ENCODE results near the gene PGLYRP3. TPM values are rescaled to one million over a fixed set of nuclear protein-coding genes. Genes with fewer than 3 reads are reported as not detected.
"Not testable (repeated sequence)": the region's sequence is repeated elsewhere in the genome, so short reads cannot be mapped to it uniquely, and the experiment has no call there.

Gene PGLYRP3
- total RNA-seq, 1 donor from 2014 or later, result not detected

DNA sequence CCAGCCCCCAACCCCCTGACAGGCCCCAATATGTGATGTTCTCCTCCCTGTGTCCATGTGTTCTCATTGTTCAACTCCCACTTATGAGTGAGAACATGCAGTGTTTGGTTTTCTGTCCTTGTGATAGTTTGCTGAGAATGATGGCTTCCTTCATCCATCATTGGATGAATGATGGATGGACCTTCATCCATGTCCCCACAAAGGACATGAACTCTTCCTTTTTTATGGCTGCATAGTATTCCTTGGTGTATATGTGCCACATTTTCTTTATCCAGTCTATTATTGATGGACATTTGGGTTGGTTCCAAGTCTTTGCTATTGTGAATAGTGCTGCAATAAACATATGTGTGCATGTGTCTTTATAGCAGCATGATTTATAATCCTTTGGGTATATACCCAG lies 1.6 kb upstream of the PGLYRP3 start:
- DNase-seq (ENCODE audit: low spot score), result not testable (repeated sequence)

DNA sequence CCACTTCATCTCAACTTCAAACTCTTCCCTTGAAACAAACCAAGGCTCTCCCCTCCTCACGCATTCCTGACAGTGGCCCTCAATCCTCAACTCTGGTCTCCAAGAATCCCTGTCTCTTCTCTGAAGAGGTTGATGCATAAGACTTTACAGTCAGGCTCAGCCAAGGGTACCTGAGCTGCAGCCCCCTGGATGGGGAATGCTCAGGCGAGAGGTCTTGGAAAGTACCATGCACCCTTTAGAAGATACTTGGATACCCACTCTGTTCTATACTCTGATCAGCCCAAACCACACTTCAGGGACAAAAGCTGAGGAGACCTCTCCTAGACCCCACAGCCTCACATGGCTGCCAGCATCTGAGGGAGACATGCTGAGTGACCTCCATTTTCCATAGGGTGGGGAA lies 536 bp upstream of the PGLYRP3 start:
- no peak for DNase-seq (ENCODE audit: low spot score)

DNA sequence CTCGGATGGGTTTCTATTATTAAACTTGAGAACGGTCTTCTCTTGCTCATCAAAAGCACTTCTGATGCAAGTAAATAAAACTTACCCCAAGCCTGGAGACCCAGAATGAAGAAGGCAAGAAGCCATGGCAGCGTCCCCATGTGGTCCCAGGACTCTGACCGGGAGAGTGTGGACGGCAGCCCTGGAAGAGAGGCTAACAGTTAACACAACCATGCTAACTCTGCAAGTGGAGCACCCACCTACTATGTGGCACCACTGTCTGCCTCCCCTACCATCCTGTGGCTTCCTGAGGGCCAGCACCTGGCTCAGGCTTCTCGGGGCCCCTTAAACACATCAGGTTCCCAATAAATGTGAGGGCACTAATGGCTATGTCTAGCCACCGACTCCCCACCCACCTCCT lies 2.2 kb downstream of the PGLYRP3 start:
- DNase-seq (ENCODE audit: low spot score), result no peak

DNA sequence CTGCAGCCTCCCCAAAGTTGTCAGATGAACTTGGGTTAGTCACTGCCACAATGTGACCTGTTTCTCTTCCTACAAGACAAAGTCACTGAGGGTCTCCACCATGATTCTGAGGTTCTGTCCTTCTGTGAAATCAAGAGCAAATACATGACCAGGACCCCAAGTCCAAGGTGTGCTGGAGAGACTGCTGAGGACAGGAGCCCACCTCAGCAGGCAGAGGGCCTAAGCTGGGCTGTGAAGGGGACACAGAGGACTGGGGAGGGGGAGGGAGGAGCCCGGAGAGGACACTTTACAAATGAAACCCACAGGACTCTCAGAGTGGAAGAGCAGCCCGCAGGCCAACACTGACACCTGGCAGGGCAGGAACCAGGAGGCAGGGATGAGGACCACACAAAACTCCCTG lies 3.3 kb downstream of the PGLYRP3 start:
- no peak for DNase-seq (ENCODE audit: low spot score)

DNA sequence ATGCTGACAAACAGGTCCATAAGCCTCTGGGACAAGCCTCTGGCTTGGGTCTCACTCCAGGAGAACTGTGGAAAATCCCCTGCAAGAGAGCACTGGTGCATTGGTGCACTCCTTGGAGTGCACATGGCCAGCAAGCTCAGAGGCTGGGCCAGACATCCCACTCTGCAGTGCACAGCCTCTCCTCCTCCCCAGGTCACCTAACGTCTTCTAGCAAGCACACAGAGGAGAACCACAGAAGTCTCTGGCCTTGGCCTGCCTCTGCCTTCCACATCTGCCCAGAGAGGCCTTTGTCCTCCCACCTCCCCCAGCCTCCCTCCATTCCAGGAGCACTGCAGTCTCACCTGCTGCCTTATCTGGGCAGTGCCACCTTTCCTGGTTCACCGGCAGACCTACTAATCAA lies 4.2 kb downstream of the PGLYRP3 start:
- no peak for DNase-seq (ENCODE audit: low spot score)

DNA sequence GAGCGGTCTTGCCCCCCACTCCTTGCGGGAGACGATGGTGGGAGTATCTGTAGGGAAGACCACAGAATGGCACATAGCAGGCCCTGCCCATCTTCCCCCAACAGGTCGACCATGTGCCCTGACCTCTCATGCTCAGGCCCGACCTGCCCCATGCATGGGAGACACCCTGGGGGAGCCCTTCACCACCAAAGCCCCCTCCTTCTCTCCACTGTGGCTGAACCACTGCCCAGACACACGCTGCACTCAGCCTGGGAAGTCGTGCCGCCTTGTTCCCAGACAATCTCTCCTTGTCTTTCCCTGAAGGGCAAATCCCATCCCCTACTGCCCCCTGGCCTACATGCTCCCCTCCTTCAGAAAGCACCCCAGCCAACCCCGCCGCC lies 5.5 kb downstream of the PGLYRP3 start:
- no peak for DNase-seq (ENCODE audit: low spot score)

DNA sequence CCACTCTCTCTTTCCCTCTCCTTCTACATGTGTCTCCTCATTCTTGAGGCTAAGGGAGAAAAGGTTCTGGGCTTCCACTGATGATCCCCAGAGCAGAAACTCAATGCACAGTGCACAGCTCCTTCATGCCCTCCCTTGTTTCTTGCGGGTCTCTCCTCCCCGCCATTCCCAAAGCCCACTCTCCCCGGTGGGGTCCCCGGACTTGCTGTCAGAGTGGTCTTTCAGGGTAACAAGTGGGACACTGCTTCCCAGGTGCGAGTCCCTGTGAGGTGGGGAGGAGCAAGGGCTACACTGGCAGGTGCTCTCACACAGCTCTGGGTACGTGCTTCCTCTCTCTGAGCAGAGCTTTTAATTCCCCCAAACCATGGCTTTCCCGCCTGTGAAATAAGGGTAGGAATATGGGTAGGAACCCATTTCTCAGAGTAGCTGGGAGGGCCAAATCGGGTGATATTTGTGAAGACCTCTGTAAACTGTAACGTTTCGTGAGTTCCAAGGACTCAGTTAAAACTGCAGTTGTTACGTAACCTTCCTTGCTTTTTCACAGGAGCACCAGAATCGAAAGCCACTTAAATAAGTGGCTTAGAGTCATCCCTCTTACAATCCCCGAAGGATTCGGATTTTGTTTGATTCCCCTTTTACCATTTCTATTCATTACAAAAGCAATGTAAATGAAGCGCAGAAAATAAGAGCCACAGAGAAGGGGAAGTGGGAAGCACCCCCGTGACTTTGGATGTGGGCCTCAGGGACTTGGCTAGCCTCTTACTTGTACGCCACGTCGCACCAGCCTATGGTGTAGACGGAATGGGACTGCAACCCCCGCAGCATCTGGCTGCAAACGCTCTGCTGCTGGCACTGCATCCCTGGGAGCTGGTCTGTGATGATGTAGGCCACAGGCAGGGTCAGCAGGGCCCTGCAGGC lies 6.2 kb downstream of the PGLYRP3 start:
- no peak for DNase-seq (ENCODE audit: low spot score)

DNA sequence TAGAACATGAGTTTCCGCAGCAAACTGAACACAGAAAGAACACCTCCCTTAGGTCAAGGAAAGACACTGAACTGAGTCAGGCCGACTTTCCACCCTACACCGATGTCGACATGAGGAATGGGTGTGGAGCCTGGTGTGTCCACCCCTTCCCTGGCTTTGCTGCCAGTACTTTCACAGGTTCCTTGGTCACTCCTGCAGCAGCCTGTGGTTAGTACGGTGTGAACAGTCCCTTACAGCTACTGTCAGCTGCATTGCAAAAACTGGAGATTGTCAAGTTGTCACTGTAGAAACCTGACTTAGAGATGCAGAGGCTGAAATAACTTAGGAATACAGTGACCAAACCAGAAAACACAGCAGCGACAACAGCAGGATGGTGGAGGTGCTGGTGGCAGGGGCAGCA lies 7.1 kb downstream of the PGLYRP3 start:
- DNase-seq (ENCODE audit: low spot score), result no peak

DNA sequence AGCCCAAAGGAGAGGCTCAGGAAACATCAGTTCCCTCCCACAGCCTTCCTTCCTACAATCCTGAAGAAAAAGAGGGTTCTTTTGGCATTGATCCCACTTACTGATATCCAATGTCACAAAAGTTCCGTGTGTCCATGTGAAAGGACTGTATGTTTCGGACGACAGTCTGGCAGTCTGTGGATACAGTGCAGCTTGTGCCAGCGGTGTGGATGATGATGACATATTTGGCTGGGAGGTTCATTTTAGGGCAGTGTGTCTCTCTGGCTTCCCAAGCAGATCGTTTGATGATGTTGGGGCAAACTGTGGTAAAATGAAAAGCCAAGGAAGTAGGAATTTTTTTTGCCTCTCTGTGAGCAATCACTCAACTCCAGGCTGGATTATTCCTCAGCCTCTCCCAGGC lies 10.4 kb downstream of the PGLYRP3 start:
- no peak for DNase-seq (ENCODE audit: low spot score)

DNA sequence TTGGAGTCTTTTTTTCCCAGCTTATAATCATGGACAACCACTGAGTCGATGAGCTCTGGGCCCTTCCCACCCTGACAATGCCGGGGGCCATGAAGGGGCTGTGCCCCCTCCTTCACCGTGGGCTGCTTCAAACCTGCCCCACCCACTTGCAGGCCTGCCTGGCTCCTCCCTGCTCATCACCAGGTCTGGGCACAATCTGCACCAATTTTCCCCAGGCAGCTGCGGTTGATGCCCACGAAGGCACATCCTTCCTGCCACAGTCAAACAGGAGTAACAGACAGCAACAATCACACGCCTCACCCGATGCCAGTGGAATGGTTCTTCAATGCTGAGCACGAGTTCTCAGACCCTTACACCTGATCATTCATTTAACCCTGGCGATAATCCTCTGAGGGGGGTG lies 18.9 kb downstream of the PGLYRP3 start:
- no peak for DNase-seq (ENCODE audit: low spot score)

DNA sequence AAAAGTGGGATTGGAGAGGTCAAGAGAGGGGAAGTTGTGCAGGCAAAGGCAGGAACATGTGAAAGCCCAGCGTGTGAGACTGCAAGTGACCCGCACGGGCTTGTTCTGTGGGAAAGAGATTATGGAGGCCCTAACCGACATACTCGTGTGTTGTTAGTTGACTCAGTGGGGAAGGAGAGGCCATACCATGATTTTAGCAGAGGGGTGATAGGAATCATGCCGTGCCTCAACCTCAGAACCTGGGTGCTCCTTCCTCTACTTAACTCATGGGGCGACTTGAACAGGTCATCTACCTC lies 19.3 kb downstream of the PGLYRP3 start:
- no peak for DNase-seq (ENCODE audit: low spot score)

DNA sequence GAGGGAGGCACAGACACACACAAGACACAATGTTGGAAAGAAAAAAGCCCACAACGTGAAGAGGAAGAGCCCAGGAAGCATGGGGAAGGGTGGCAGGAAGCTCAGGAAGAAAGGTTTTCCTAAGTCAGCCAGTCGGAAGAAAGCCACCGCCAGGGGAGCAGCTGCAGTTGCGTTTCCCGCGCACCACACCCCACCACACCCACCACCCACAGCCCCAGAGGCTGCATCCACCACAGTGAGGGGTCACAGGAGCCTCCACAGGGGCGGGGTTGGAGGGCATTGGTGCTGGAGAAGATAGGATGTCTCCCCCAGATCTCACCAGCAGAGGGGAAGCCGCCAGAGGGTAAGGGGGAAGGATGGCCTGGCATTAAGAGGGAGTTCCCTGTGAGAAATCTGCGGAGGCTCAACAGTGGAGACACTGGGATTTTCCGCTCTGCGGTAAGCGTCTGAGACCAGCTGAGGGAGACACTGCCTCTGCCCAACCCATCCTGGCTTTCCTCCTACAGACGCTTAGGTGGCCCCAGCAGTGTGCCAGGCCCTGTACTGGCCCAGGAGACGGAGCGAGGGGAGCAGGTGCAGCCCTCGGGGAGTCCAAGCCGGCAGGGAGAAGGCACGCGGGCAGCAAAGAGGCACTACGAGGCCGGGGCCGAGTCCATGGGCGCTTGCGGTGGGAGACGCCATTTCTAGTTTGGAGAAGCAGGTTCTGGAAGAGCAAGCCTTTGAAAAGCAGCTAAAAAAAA lies 19.8 kb downstream of the PGLYRP3 start:
- DNase-seq (ENCODE audit: low spot score), result no peak

DNA sequence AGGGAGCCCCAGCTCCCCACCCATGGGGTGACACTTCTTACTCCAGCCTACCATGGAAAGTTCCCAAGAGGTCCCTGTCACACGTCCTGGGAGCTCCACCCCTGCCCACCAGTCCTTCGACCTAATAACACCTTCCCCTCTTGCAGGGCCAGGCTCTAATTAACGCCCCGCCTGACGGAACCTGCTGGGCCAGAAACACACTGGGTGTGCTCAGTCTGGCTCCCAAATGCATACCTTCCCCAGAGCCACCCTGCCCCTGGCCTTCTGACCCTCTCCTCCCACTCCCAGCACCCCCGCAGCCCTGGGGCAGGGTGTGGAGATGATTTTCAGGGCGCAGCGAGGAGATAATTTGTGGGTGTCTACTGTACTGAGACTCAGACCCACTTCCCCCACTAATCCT lies 20.6 kb downstream of the PGLYRP3 start:
- no peak for DNase-seq (ENCODE audit: low spot score)

DNA sequence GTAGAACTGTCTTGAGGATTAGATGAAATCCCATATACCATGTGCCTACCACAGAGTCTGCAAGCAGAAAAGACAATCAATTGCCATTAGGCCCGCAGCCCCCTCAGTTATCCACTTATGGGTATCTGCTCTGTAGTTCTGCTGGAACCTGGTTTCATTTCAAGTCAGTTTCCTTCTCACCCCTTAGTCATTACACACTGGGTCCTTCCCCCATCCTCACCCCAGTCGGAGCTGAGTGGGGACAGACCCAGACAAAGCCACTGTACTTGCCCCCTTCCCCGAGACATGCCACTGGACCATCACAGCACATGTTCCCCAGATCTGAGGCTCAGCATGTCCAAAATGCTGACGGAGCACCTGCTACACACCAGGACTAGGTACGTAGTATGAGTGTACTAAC lies 21.2 kb downstream of the PGLYRP3 start:
- no peak for DNase-seq (ENCODE audit: low spot score)

DNA sequence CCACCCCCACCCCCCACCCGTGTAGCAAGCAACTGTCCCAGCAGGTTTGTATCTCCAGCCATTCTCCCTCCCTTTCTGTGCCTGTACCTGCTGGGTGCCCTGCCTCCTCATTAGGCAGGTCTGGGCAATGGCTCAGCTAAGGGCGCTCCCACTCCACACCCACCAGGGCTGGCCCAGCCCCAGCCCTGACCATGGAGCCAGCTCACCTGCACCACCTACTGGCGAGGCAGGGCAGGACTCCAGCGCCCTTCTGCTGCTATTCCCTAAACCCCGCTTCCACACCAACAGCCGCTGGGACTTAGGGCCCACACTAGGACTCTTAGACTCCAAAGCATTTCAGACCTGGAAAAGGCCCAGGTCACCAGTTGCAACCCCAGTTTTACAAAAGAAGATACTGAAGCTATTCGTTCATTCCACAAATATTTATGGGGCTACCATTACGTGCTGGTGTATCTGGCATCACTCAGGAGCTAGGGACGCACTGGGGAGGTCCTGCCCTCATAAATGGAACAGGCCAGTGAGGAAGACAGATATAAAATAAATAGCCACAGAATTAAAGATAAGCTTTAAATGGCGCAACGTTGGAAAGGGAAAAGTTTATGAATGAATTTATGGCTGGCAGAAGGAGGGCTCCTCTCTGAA lies 24.0 kb downstream of the PGLYRP3 start:
- DNase-seq (ENCODE audit: low spot score), result no peak

DNA sequence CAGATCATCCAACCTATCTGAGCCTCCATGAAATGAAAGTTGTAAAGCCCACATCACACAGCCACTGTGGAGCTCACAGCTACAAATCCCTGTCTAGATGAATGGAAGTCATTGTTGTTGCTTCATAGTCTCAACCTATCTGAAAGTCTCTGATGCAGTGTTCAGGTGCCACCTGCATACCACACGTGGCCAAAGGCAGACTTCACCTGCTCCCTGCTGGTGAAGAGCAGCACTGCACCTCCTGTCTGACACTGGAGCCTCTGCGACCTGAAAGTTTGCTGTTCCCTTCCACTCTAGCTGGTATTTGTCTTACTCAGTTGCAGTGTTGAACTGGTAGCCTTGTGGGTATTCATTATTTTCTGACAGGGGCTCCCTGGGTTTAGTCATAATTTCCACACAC lies 34.9 kb downstream of the PGLYRP3 start:
- DNase-seq (ENCODE audit: low spot score), result no peak

DNA sequence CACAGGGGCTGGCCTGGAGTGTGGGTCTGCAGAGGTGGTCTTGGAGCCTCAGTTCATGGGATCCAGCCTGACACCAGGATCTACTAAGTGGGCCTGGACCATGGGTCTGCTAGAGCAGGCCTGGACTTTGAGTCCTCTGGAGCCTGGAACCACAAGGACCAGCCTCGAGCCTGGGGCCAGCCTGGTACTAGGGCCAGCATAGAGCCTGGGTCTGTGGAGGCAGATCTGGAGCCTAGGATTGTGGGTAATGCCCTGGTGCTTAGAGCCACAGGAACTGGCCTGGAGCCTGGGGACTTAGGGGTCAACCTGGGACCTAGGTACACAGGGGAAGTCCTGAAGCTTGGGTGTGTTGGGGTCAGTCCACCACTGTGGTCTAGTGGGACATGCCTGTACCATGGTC lies 40.6 kb downstream of the PGLYRP3 start:
- no peak for DNase-seq (ENCODE audit: low spot score)

DNA sequence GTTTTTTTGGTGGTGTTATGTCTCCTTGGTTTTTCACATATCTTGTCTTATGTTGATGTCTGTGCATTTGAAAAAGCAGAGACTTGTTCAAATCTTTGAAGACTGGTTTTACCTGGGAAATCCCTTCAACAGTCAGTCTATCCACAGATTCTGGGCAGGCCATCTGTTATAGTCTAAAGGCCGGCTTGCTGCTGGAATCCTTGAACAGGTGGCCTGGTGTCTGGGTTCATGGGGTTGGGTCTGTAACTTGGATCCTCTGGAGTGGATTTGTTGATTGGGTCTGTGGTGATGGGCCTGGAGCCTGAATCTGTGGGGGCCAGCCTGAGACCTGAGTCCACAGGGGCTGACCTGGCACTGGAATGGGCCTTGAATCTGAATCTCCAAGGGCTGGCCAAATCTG lies 41.0 kb downstream of the PGLYRP3 start:
- DNase-seq (ENCODE audit: low spot score), result no peak

DNA sequence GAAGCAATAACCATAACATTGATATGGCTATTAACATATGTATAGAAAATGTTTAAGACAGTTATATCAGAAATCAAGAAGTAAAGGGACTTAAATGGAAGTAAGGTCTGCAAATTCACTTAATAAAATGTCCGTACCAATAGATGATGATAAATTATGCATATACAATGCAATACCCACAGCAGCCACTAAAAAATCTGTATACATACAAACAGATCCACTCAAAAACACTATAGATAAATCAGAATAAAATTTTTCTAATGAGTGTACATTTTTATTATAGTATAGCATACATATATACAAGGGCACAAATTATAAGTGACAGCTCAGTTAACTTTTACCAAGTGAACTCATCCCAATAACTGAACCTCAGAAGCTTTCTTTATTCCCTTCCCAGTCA lies 47.3 kb downstream of the PGLYRP3 start:
- DNase-seq (ENCODE audit: low spot score), result no peak

DNA sequence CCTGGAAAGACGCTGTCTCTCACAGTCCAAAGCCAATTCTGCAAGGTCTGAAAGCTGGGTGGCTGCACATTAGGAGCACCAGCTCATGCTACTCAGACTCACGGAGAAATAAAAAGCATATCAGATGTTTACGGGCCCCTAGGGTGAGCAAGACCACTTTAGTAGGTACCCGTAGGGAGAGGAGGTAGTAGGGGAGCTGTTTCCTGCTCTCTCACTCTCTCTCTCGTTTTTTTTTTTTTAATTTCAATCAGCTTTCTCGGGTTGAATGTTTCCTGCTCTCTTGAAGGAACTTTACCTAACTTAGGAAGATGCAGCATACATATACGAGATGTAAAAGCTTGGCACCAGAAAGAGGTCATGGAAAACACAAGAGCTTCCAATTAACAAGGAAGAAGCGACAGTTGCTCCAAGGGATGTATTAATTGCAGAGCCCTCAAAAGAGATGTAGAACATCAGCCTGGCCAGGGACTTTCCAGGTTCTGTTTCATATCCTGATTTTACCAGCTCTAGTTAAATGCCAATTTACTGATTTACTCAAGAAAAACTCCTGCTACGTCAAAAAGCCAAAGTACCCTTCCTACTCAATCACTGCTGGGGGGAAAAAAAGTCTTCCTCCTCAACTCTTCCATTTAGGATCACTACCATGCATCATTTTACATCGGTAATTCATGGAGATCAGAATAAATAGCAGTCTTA lies 50.1 kb downstream of the PGLYRP3 start:
- no peak for DNase-seq (ENCODE audit: low spot score)

DNA sequence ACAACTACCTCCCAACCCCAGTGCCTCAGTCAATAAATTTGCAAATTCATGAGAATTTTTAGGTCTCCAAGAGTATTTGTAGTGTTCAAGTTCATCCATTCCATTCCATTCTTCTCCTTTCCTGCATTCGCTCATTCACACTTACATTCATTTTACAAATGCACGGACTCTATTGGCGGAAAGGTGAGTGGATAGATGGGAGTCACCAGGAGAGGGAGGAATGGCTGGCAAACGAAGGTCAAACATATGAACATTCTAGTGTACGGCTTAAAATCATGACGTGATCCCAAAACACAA lies 50.7 kb downstream of the PGLYRP3 start:
- DNase-seq (ENCODE audit: low spot score), result no peak

DNA sequence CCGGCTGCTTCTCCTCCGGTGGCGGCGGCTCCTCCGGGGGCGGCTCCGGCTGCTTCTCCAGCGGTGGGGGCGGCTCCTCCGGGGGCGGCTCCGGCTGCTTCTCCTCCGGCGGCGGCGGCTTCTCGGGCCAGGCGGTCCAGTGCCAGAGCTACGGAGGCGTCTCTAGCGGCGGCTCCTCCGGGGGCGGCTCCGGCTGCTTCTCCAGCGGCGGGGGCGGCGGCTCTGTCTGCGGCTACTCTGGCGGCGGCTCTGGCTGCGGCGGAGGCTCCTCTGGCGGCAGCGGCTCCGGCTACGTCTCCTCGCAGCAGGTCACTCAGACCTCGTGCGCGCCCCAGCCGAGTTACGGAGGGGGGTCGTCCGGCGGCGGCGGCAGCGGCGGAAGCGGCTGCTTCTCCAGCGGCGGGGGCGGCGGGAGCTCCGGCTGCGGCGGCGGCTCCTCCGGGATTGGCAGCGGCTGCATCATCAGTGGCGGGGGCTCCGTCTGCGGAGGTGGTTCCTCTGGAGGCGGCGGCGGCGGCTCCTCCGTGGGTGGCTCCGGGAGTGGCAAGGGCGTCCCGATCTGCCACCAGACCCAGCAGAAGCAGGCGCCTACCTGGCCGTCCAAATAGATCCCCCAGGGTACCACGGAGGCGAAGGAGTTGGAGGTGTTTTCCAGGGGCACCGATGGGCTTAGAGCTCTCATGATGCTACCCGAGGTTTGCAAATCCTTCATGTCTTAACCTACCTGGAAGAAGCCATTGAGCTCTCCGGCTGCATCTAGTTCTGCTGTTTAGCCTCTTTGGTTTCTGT lies 51.3 kb downstream of the PGLYRP3 start:
- DNase-seq (ENCODE audit: low spot score), result peak; percentile 36

All from umbilical cord (tissue), 2 donors.